Uterus (tissue), 2 donors: ENCODE results near the gene ARL14.

ENCODE experiments used
- POLR2A ChIP-seq, 2 donors: fragments of 450-650 bp; IDR thresholded peaks; one replicate each; pipeline ENCODE4 v1.6.1; 2016; ENCODE audit warnings: antibody characterized with exemption in 2 of 2, mild to moderate bottlenecking in 1 of 2, moderate library complexity in 1 of 2
- TF ChIP-seq, protein P1 (sequence below), 4 experiments: fragments of 200-600 bp in 2 of 4; fragments of 450-650 bp in 2 of 4; sonication (generic) in 2 of 4; IDR thresholded peaks; one replicate each; pipeline ENCODE4 v1.5.1; 2016 to 2019; ENCODE audit warnings: antibody characterized with exemption in 4 of 4, mild to moderate bottlenecking in 2 of 4, moderate library complexity in 1 of 4

DNA sequence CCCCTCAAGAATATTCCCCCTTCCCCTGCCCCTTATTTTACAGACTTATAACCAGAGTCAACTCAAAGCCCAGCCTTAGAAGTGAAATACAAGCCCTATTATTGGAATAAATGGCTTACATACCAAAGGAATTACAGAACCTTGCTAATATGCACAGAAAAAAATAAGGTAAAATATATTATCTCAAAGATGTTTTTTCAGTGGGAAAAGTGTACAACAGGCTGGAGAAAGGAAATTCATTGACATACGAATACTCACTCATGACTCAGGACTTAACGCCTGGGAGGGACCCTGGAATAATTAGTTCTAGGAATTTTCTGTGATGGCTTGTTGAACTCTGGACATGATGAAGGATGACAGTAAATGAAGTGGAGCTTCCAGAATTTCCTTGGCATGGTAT is 27.0 kb downstream of the ARL14 start:
- TF ChIP-seq, protein P1, sequence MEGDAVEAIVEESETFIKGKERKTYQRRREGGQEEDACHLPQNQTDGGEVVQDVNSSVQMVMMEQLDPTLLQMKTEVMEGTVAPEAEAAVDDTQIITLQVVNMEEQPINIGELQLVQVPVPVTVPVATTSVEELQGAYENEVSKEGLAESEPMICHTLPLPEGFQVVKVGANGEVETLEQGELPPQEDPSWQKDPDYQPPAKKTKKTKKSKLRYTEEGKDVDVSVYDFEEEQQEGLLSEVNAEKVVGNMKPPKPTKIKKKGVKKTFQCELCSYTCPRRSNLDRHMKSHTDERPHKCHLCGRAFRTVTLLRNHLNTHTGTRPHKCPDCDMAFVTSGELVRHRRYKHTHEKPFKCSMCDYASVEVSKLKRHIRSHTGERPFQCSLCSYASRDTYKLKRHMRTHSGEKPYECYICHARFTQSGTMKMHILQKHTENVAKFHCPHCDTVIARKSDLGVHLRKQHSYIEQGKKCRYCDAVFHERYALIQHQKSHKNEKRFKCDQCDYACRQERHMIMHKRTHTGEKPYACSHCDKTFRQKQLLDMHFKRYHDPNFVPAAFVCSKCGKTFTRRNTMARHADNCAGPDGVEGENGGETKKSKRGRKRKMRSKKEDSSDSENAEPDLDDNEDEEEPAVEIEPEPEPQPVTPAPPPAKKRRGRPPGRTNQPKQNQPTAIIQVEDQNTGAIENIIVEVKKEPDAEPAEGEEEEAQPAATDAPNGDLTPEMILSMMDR (IDR thresholded peaks at IDR 0.05) = no peak
- no peak for TF ChIP-seq POLR2A (IDR thresholded peaks at IDR 0.05)
